IPS-15b (cell line): ENCODE results near the gene ZNF232.
"Not testable (repeated sequence)": the region's sequence is repeated elsewhere in the genome, so short reads cannot be mapped to it uniquely, and the experiment has no call there.

Experiments
- H3K27me3 ChIP-seq: one replicate; pipeline ENCODE4 v1.6.1; 2013; ENCODE audit warnings: low read length; ENCODE audit not compliant: control insufficient read depth, insufficient read depth
- H3K36me3 ChIP-seq: one replicate; pipeline ENCODE4 v1.6.1; 2013; ENCODE audit warnings: low read length; ENCODE audit not compliant: control insufficient read depth, insufficient read depth
- H3K4me1 ChIP-seq: one replicate; pipeline ENCODE4 v1.6.1; 2013; ENCODE audit warnings: mild to moderate bottlenecking, low read length; ENCODE audit not compliant: control insufficient read depth, insufficient read depth
- H3K4me3 ChIP-seq: one replicate; pipeline ENCODE4 v1.5.1; 2013; ENCODE audit warnings: low read depth, low read length
- H3K9ac ChIP-seq: one replicate; pipeline ENCODE4 v1.6.1; 2013; ENCODE audit warnings: low read depth, mild to moderate bottlenecking, low read length
- H3K9me3 ChIP-seq: one replicate; pipeline ENCODE4 v1.6.1; 2013; ENCODE audit warnings: mild to moderate bottlenecking, low read length; ENCODE audit not compliant: control insufficient read depth, insufficient read depth

ZNF232 gene

GRCh38 chr17:5111402-5112204, at the start of gene ZNF232:
Gene ZNF232, minus strand, starts transcription at chr17:5111878. Its CDS starts 56 bp downstream, at chr17:5111822.
- Histone ChIP-seq H3K36me3 (peaks cover 16% of the 10 kb centered on the region), H3K27me3 (no peaks in the 10 kb centered on the region), H3K4me3 (peak within 1 kb of the TSS; percentile 93), H3K9ac (peak within 1 kb of the TSS; percentile 90), H3K9me3 (no peaks in the 10 kb centered on the region), H3K4me1 (peaks cover 5% of the 10 kb centered on the region)

- not testable (repeated sequence) for H3K27me3 ChIP-seq
Observed at GRCh38 chr17:5160702-5161101, 49.0 kb upstream of the ZNF232 start.

GRCh38 chr17:5146122-5146521, 34.4 kb upstream of the ZNF232 start:
- H3K36me3 ChIP-seq, H3K9ac ChIP-seq, H3K4me3 ChIP-seq, H3K27me3 ChIP-seq, H3K9me3 ChIP-seq, H3K4me1 ChIP-seq: not testable (repeated sequence)

More at GRCh38 chr17:5160702-5161101, 49.0 kb upstream of the ZNF232 start:
- not testable (repeated sequence) for H3K4me3 ChIP-seq, H3K9me3 ChIP-seq, H3K36me3 ChIP-seq, H3K4me1 ChIP-seq, H3K9ac ChIP-seq

GRCh38 chr17:5142877-5143276, 31.2 kb upstream of the ZNF232 start:
- not testable (repeated sequence) for H3K36me3 ChIP-seq, H3K4me3 ChIP-seq, H3K27me3 ChIP-seq, H3K9ac ChIP-seq, H3K9me3 ChIP-seq, H3K4me1 ChIP-seq

- no peaks in the 10 kb centered on the region for H3K9me3 ChIP-seq
- H3K36me3 ChIP-seq: peaks cover 2% of the 10 kb centered on the region
- no peak overlapping the region for H3K9ac ChIP-seq
- H3K4me1 ChIP-seq: no peaks in the 10 kb centered on the region
- no peak overlapping the region for H3K4me3 ChIP-seq
- no peaks in the 10 kb centered on the region for H3K27me3 ChIP-seq
Observed at GRCh38 chr17:5139458-5139732, 27.7 kb upstream of the ZNF232 start.

- Histone ChIP-seq H3K4me1 (no peaks in the 10 kb centered on the region), H3K4me3 (no peak overlapping the region)
Observed at GRCh38 chr17:5138616-5139457, 27.2 kb upstream of the ZNF232 start.

GRCh38 chr17:5138198-5138544, 26.5 kb upstream of the ZNF232 start:
- not testable (repeated sequence) for H3K4me1 ChIP-seq, H3K4me3 ChIP-seq, H3K27me3 ChIP-seq, H3K9ac ChIP-seq, H3K36me3 ChIP-seq, H3K9me3 ChIP-seq

More at GRCh38 chr17:5138616-5139457, 27.2 kb upstream of the ZNF232 start:
- H3K9ac ChIP-seq: no peak overlapping the region
- H3K9me3 ChIP-seq: no peaks in the 10 kb centered on the region
- H3K36me3 ChIP-seq: peaks cover 2% of the 10 kb centered on the region
- no peaks in the 10 kb centered on the region for H3K27me3 ChIP-seq

- not testable (repeated sequence) for H3K27me3 ChIP-seq, H3K9ac ChIP-seq, H3K36me3 ChIP-seq, H3K4me3 ChIP-seq, H3K4me1 ChIP-seq, H3K9me3 ChIP-seq
Observed at GRCh38 chr17:5137511-5138197, 26.0 kb upstream of the ZNF232 start.

- H3K9me3 ChIP-seq, H3K36me3 ChIP-seq, H3K4me3 ChIP-seq, H3K27me3 ChIP-seq, H3K4me1 ChIP-seq, H3K9ac ChIP-seq: not testable (repeated sequence)
Observed at GRCh38 chr17:5136580-5137412, 25.1 kb upstream of the ZNF232 start.

GRCh38 chr17:5135726-5136579, 24.3 kb upstream of the ZNF232 start:
- no peaks in the 10 kb centered on the region for H3K9me3 ChIP-seq
- no peak overlapping the region for H3K9ac ChIP-seq
- no peak overlapping the region for H3K4me3 ChIP-seq
- peaks cover 2% of the 10 kb centered on the region for H3K36me3 ChIP-seq
- no peaks in the 10 kb centered on the region for H3K4me1 ChIP-seq
- H3K27me3 ChIP-seq: no peaks in the 10 kb centered on the region
